IMR-90 (cell line): ENCODE measurements around the gene ACTN1.

Source experiments
- BHLHE40 ChIP-seq: fragments of 150-350 bp; IDR thresholded peaks from 2 replicates; pipeline ENCODE4 v1.6.1; 2016; ENCODE audit warnings: mild to moderate bottlenecking, low read depth, low read length
- CEBPB ChIP-seq: IDR thresholded peaks from 2 replicates; pipeline ENCODE4 v1.6.1; 2012; ENCODE audit warnings: low read depth, low read length, improper control_type of control experiment
- CHD1 ChIP-seq: IDR thresholded peaks from 2 replicates; pipeline ENCODE4 v1.6.1; 2012; ENCODE audit warnings: low read depth, low read length, improper control_type of control experiment
- CTCF ChIP-seq: conservative IDR thresholded peaks from 2 replicates; pipeline ENCODE4 v1.5.1; 2012; ENCODE audit warnings: mild to moderate bottlenecking, low read depth, low read length, improper control_type of control experiment
- FOS ChIP-seq: fragments of 150-350 bp; IDR thresholded peaks from 2 replicates; pipeline ENCODE4 v1.6.1; 2016; ENCODE audit warnings: low read depth, low read length
- MAZ ChIP-seq: IDR thresholded peaks from 2 replicates; pipeline ENCODE4 v1.6.1; 2012; ENCODE audit warnings: low read depth, mild to moderate bottlenecking, low read length, improper control_type of control experiment, moderate library complexity, borderline replicate concordance
- MXI1 ChIP-seq: IDR thresholded peaks from 2 replicates; pipeline ENCODE4 v1.6.1; 2012; ENCODE audit warnings: low read depth, mild to moderate bottlenecking, low read length, moderate library complexity, borderline replicate concordance
- POLR2A ChIP-seq: IDR thresholded peaks from 2 replicates; pipeline ENCODE4 v1.6.1; 2012; ENCODE audit warnings: mild to moderate bottlenecking, low read depth, low read length
- RAD21 ChIP-seq: IDR thresholded peaks from 2 replicates; pipeline ENCODE4 v1.6.1; 2012; ENCODE audit warnings: low read length, improper control_type of control experiment
- RFX5 ChIP-seq: IDR thresholded peaks from 2 replicates; pipeline ENCODE4 v1.8.0; 2012; ENCODE audit warnings: low read depth, mild to moderate bottlenecking, low read length, moderate library complexity
- TF ChIP-seq, protein P1 (sequence below): fragments of 150-350 bp; IDR thresholded peaks from 2 replicates; pipeline ENCODE4 v1.6.1; 2017; ENCODE audit warnings: mild to moderate bottlenecking, antibody characterized with exemption, low read length, low read depth
- TF ChIP-seq, protein P2 (sequence below): fragments of 150-350 bp; IDR thresholded peaks from 2 replicates; pipeline ENCODE4 v1.6.1; 2016; ENCODE audit warnings: low read depth, mild to moderate bottlenecking, low read length, moderate library complexity, borderline replicate concordance

DNA sequence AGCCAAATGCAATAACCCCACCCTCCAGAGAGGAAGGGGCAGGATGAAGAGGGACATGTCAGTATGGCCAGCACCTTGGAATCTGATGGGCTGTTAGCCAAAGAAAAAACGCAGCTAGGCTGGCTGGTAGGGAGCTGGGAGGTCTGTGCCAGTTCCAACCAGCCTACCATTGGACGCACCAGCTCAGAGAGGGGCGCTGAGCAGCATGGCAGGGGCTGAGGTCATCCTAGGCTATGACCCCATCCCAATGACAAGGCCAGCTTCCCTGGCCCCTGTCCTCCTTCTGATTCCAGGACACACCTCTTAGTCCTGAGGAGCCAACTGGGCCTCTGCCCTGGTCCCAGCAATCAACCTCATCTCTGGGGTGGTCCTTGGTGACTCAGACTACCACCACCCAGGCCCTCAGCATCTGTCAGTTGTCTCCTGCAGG lies 12.2 kb downstream of the ACTN1 start:
- TF ChIP-seq CTCF: no peak
- no peak for TF ChIP-seq POLR2A
- TF ChIP-seq BHLHE40: no peak
- TF ChIP-seq, protein P1, sequence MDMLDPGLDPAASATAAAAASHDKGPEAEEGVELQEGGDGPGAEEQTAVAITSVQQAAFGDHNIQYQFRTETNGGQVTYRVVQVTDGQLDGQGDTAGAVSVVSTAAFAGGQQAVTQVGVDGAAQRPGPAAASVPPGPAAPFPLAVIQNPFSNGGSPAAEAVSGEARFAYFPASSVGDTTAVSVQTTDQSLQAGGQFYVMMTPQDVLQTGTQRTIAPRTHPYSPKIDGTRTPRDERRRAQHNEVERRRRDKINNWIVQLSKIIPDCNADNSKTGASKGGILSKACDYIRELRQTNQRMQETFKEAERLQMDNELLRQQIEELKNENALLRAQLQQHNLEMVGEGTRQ: no peak
- TF ChIP-seq FOS: no peak
- no peak for TF ChIP-seq MAZ
- TF ChIP-seq MXI1: no peak
- TF ChIP-seq, protein P2, sequence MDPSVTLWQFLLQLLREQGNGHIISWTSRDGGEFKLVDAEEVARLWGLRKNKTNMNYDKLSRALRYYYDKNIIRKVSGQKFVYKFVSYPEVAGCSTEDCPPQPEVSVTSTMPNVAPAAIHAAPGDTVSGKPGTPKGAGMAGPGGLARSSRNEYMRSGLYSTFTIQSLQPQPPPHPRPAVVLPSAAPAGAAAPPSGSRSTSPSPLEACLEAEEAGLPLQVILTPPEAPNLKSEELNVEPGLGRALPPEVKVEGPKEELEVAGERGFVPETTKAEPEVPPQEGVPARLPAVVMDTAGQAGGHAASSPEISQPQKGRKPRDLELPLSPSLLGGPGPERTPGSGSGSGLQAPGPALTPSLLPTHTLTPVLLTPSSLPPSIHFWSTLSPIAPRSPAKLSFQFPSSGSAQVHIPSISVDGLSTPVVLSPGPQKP: no peak
- no peak for TF ChIP-seq CEBPB
- TF ChIP-seq RAD21: no peak
- TF ChIP-seq RFX5: no peak
- TF ChIP-seq CHD1: no peak
